AG09319 (cell line): ENCODE results near the gene POR.

Source experiments
- DNase-seq: peaks from one replicate; pipeline ENCODE4 v3.0.0-alpha.2; 2010; ENCODE audit warnings: low read depth; ENCODE audit errors: extremely low read depth
- CTCF ChIP-seq: IDR thresholded peaks from 2 replicates; pipeline ENCODE4 v1.5.1; 2011; ENCODE audit warnings: low read depth, mild to moderate bottlenecking, inconsistent platforms, low read length, moderate library complexity

Gene POR

GRCh38 chr7:75916259-75916658 lies 1.3 kb downstream of the POR start:
- DNase-seq: no peak
- TF ChIP-seq CTCF: no peak

GRCh38 chr7:75916685-75917634 lies 2.0 kb downstream of the POR start:
- DNase-seq: no peak
- no peak for TF ChIP-seq CTCF

GRCh38 chr7:75920431-75921161 lies 5.6 kb downstream of the POR start:
- no peak for TF ChIP-seq CTCF
- DNase-seq: no peak

GRCh38 chr7:75921479-75921878 lies 6.5 kb downstream of the POR start:
- TF ChIP-seq CTCF: no peak
- DNase-seq: no peak

- DNase-seq: no peak
- no peak for TF ChIP-seq CTCF
These were observed 8.1 kb downstream of the POR start for GRCh38 chr7:75922966-75923603.

- no peak for TF ChIP-seq CTCF
- DNase-seq: no peak
These were observed 9.3 kb downstream of the POR start for GRCh38 chr7:75924256-75924655.

GRCh38 chr7:75924889-75925288 lies 9.9 kb downstream of the POR start:
- DNase-seq: no peak
- no peak for TF ChIP-seq CTCF
